HepG2 (cell line): ENCODE data around the gene ZMYND10. TPM values are rescaled to one million over a fixed set of nuclear protein-coding genes. Genes with fewer than 3 reads are reported as not detected.

Experiments
- CTCF ChIP-seq: sonication (generic); formaldehyde crosslinking; IDR thresholded peaks from 2 replicates; pipeline ENCODE4 v1.5.0; 2020; ENCODE audit warnings: mild to moderate bottlenecking, missing genetic modification reagents, moderate library complexity
- EEA1 ChIP-seq: sonication (generic); formaldehyde crosslinking; IDR thresholded peaks from 2 replicates; pipeline ENCODE4 v1.5.1; 2020; ENCODE audit warnings: mild to moderate bottlenecking, missing genetic modification reagents, borderline replicate concordance
- GLI4 ChIP-seq: sonication (generic); formaldehyde crosslinking; IDR thresholded peaks from 2 replicates; pipeline ENCODE4 v1.5.1; 2020; ENCODE audit warnings: missing genetic modification reagents, mild to moderate bottlenecking, moderate library complexity, borderline replicate concordance
- HNF1B ChIP-seq: sonication (generic); formaldehyde crosslinking; IDR thresholded peaks from 2 replicates; pipeline ENCODE4 v1.5.1; 2020; ENCODE audit warnings: mild to moderate bottlenecking, moderate library complexity, missing genetic modification reagents
- HNRNPLL ChIP-seq: fragments of 200-400 bp; formaldehyde crosslinking; IDR thresholded peaks from 2 replicates; pipeline ENCODE4 v1.6.1; 2017; ENCODE audit warnings: mild to moderate bottlenecking, low read depth, low read length; ENCODE audit not compliant: poor library complexity, severe bottlenecking
- IRX3 ChIP-seq: sonication (generic); formaldehyde crosslinking; IDR thresholded peaks from 2 replicates; pipeline ENCODE4 v1.8.1; 2023; ENCODE audit warnings: mild to moderate bottlenecking, low read depth, missing genetic modification reagents, borderline replicate concordance
- NPAS2 ChIP-seq: sonication (generic); formaldehyde crosslinking; IDR thresholded peaks from 2 replicates; pipeline ENCODE4 v1.8.0; 2022; ENCODE audit warnings: mild to moderate bottlenecking, missing genetic modification reagents, borderline replicate concordance
- RNF2 ChIP-seq: fragments of 450-650 bp; conservative IDR thresholded peaks from 2 replicates; pipeline ENCODE4 v1.6.1; 2016; ENCODE audit warnings: low read depth
- SMAD3 ChIP-seq: sonication (generic); formaldehyde crosslinking; IDR thresholded peaks from 2 replicates; pipeline ENCODE4 v1.4.0; 2020; ENCODE audit warnings: missing genetic modification reagents
- ZFP91 ChIP-seq: sonication (generic); formaldehyde crosslinking; IDR thresholded peaks from 2 replicates; pipeline ENCODE4 v1.9.0; 2022; ENCODE audit warnings: missing genetic modification reagents, mild to moderate bottlenecking, borderline replicate concordance
- ZFX ChIP-seq: sonication (generic); formaldehyde crosslinking; IDR thresholded peaks from 2 replicates; pipeline ENCODE4 v1.4.0; 2020; ENCODE audit warnings: mild to moderate bottlenecking, low read depth, missing genetic modification reagents, moderate library complexity
- ZNF335 ChIP-seq: sonication (generic); formaldehyde crosslinking; IDR thresholded peaks from 2 replicates; pipeline ENCODE4 v1.4.0; 2020; ENCODE audit warnings: missing genetic modification reagents
- ZNF33B ChIP-seq: sonication (generic); formaldehyde crosslinking; IDR thresholded peaks from 2 replicates; pipeline ENCODE4 v1.5.1; 2020; ENCODE audit warnings: mild to moderate bottlenecking, missing genetic modification reagents
- ZNF660 ChIP-seq: sonication (generic); formaldehyde crosslinking; IDR thresholded peaks from 2 replicates; pipeline ENCODE4 v1.5.1; 2020; ENCODE audit warnings: mild to moderate bottlenecking, low read depth, missing genetic modification reagents, borderline replicate concordance
- ZNF687 ChIP-seq: sonication (generic); formaldehyde crosslinking; IDR thresholded peaks from 2 replicates; pipeline ENCODE4 v1.5.1; 2020; ENCODE audit warnings: mild to moderate bottlenecking, missing genetic modification reagents, moderate library complexity
- ZNF746 ChIP-seq: sonication (generic); formaldehyde crosslinking; IDR thresholded peaks from 2 replicates; pipeline ENCODE4 v1.8.0; 2022; ENCODE audit warnings: mild to moderate bottlenecking, missing genetic modification reagents
- ZSCAN29 ChIP-seq: sonication (generic); formaldehyde crosslinking; conservative IDR thresholded peaks from 2 replicates; pipeline ENCODE4 v1.4.0; 2020; ENCODE audit warnings: mild to moderate bottlenecking, missing genetic modification reagents
- polyA plus RNA-seq, 8 experiments: library from polyadenylated mRNA; depleted of rRNA in 3 of 8; stranded (reverse) in 7 of 8; unstranded in 1 of 8; fragments of >200 nt; fragmentation: Illumina TruSeq in 4 of 8; extraction: Trizol in 4 of 8; gene quantifications; 2 replicates each; pipeline versions ENCODE4 v1.2.1 to v1.2.3, GENCODE V29; 2011 to 2016; ENCODE audit warnings: low read depth in 4 of 8, missing spikeins in 1 of 8, mixed read lengths in 1 of 8; ENCODE audit not compliant: insufficient read depth in 1 of 8
- total RNA-seq, 5 experiments: library from RNA; depleted of rRNA; stranded (reverse); fragments of >200 nt; fragmentation: Illumina TruSeq; extraction: Trizol; gene quantifications; 2 replicates each; pipeline ENCODE4 v1.2.3, GENCODE V29; 2016; ENCODE audit warnings: low read depth in 1 of 5

Gene ZMYND10
- total and polyA plus RNA-seq, 2 of the 13 experiments (the other 11 are each of a cell fraction or from before 2014, with no cell fraction given), result 0.60 to 0.74 TPM

- TF ChIP-seq ZNF687 (CRISPR knock-in tag), result peak; percentile 40; the same call in 1 of the 2 replicates
- no peak for TF ChIP-seq GLI4
- TF ChIP-seq NPAS2 (CRISPR knock-in tag), result no peak
- no peak for TF ChIP-seq ZNF660 (CRISPR knock-in tag)
- TF ChIP-seq CTCF (CRISPR knock-in tag), result peak; percentile 56
- 0 out of 2 replicates have a peak, but pooled peaks have one; percentile 29 for TF ChIP-seq ZFX (CRISPR knock-in tag)
- TF ChIP-seq ZNF33B, result no peak
- TF ChIP-seq ZNF335 (CRISPR knock-in tag), result no peak
- TF ChIP-seq ZFP91 (CRISPR knock-in tag), result peak; percentile 17; the same call in 1 of the 2 replicates
- no peak for TF ChIP-seq HNRNPLL
- no peak for TF ChIP-seq SMAD3 (CRISPR knock-in tag)
- TF ChIP-seq RNF2, result no peak
- no peak for TF ChIP-seq ZSCAN29 (CRISPR knock-in tag)
- no peak for TF ChIP-seq IRX3
- no peak for TF ChIP-seq EEA1 (CRISPR knock-in tag)
- no peak for TF ChIP-seq ZNF746
- TF ChIP-seq HNF1B (CRISPR knock-in tag), result no peak
Measured at GRCh38 chr3:50342813-50343633, 2.5 kb downstream of the ZMYND10 start (continued).
